HepG2 (cell line): ENCODE results near the gene COG1.
"Not testable (repeated sequence)": the region's sequence is repeated elsewhere in the genome, so short reads cannot be mapped to it uniquely, and the experiment has no call there.

Experiments used
- ASH2L ChIP-seq: fragments of 300-600, 200-600 bp; sonication (generic); IDR thresholded peaks from 2 replicates; pipeline ENCODE4 v1.7.0; 2017; ENCODE audit warnings: low read depth, mild to moderate bottlenecking, moderate library complexity, mixed read lengths, low read length; ENCODE audit not compliant: insufficient read length
- ATF7 ChIP-seq, 2 experiments: fragments of 450-650 bp in 1 of 2; sonication (generic) in 1 of 2; formaldehyde crosslinking in 1 of 2; IDR thresholded peaks; 2 replicates each; pipeline versions ENCODE4 v1.4.0 to v1.6.1; 2016 to 2020; ENCODE audit warnings: antibody characterized with exemption in 1 of 2, mild to moderate bottlenecking in 1 of 2, missing genetic modification reagents in 1 of 2
- CEBPB ChIP-seq: IDR thresholded peaks from 2 replicates; pipeline ENCODE4 v1.6.1; 2011; ENCODE audit warnings: low read depth, low read length, improper control_type of control experiment, borderline replicate concordance
- FOSL1 ChIP-seq: sonication (generic); formaldehyde crosslinking; IDR thresholded peaks from 2 replicates; pipeline ENCODE4 v1.9.0; 2021; ENCODE audit warnings: missing genetic modification reagents, borderline replicate concordance
- POLR2A ChIP-seq, 2 experiments: IDR thresholded peaks; 2 replicates each; pipeline ENCODE4 v1.6.1; 2011; ENCODE audit warnings: low read depth in 2 of 2, low read length in 2 of 2, mild to moderate bottlenecking in 1 of 2, moderate library complexity in 1 of 2; ENCODE audit not compliant: insufficient read depth in 1 of 2
- YY1 ChIP-seq: IDR thresholded peaks from 2 replicates; pipeline ENCODE4 v1.6.1; 2011; ENCODE audit warnings: low read length, low read depth, moderate library complexity, mild to moderate bottlenecking; ENCODE audit not compliant: insufficient read depth, insufficient replicate concordance
- ZBTB21 ChIP-seq: sonication (generic); formaldehyde crosslinking; IDR thresholded peaks from 2 replicates; pipeline ENCODE4 v1.4.0; 2020; ENCODE audit warnings: missing genetic modification reagents
- ZNF235 ChIP-seq: sonication (generic); formaldehyde crosslinking; IDR thresholded peaks from 2 replicates; pipeline ENCODE4 v1.8.1; 2023; ENCODE audit warnings: mild to moderate bottlenecking, missing genetic modification reagents, borderline replicate concordance
- ZNF768 ChIP-seq: sonication (generic); formaldehyde crosslinking; IDR thresholded peaks from 2 replicates; pipeline ENCODE4 v1.4.0; 2020; ENCODE audit warnings: missing genetic modification reagents
- TF ChIP-seq, protein P1 (sequence below): sonication (generic); formaldehyde crosslinking; IDR thresholded peaks from 2 replicates; pipeline ENCODE4 v1.5.0; 2020; ENCODE audit warnings: mild to moderate bottlenecking, missing genetic modification reagents, moderate library complexity
- TF ChIP-seq, protein P2 (sequence below): IDR thresholded peaks from 2 replicates; pipeline ENCODE4 v1.6.1; 2012; ENCODE audit warnings: inconsistent platforms
- TF ChIP-seq, protein P3 (sequence below): sonication (generic); formaldehyde crosslinking; IDR thresholded peaks from 2 replicates; pipeline ENCODE4 v1.4.0; 2020; ENCODE audit warnings: missing genetic modification reagents

DNA sequence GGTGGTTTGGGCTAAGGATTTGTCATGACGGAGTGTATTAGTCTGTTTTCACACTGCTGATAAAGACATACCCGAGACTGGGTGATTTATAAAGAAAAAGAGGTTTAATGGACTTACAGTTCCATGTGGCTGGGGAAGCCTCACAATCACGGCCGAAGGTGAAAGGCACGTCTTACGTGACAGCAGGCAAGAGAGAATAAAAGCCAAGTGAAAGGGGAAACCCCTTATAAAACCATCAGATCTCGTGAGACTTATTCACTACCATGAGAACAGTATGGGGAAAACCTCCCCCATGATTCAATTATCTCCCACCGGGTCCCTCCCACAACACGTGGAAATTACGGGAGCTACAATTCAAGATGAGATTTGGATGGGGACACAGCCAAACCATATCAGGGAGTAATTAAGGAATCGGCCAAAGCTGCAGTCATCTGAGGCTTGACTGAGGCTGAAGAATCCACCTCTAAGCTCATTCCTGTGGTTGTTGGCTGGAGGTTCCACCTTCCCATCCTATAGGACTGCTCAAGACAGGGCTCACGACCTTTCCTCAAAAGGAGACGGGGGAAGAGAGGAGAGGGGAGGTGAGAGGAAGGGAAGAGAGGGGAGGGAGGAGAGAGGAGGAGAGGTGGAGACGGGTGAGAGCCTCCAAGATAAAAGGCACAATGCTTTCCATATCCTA lies 42.1 kb upstream of the COG1 start:
- TF ChIP-seq, protein P1, sequence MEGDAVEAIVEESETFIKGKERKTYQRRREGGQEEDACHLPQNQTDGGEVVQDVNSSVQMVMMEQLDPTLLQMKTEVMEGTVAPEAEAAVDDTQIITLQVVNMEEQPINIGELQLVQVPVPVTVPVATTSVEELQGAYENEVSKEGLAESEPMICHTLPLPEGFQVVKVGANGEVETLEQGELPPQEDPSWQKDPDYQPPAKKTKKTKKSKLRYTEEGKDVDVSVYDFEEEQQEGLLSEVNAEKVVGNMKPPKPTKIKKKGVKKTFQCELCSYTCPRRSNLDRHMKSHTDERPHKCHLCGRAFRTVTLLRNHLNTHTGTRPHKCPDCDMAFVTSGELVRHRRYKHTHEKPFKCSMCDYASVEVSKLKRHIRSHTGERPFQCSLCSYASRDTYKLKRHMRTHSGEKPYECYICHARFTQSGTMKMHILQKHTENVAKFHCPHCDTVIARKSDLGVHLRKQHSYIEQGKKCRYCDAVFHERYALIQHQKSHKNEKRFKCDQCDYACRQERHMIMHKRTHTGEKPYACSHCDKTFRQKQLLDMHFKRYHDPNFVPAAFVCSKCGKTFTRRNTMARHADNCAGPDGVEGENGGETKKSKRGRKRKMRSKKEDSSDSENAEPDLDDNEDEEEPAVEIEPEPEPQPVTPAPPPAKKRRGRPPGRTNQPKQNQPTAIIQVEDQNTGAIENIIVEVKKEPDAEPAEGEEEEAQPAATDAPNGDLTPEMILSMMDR (CRISPR knock-in tag), result not testable (repeated sequence)
- TF ChIP-seq ZNF768 (CRISPR knock-in tag); ZBTB21 (CRISPR knock-in tag); ATF7 (IDR thresholded peaks at IDR 0.05); ATF7 (CRISPR knock-in tag; IDR thresholded peaks at IDR 0.05); YY1; ZNF235 (CRISPR knock-in tag); CEBPB; FOSL1; POLR2A (IDR thresholded peaks at IDR 0.05; ENCODE audit: insufficient read depth in 1 of 2, low read depth in 2 of 2, low read length in 2 of 2); ASH2L: not testable (repeated sequence)
- TF ChIP-seq, protein P2, sequence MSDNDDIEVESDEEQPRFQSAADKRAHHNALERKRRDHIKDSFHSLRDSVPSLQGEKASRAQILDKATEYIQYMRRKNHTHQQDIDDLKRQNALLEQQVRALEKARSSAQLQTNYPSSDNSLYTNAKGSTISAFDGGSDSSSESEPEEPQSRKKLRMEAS, result not testable (repeated sequence)
- TF ChIP-seq, protein P3, sequence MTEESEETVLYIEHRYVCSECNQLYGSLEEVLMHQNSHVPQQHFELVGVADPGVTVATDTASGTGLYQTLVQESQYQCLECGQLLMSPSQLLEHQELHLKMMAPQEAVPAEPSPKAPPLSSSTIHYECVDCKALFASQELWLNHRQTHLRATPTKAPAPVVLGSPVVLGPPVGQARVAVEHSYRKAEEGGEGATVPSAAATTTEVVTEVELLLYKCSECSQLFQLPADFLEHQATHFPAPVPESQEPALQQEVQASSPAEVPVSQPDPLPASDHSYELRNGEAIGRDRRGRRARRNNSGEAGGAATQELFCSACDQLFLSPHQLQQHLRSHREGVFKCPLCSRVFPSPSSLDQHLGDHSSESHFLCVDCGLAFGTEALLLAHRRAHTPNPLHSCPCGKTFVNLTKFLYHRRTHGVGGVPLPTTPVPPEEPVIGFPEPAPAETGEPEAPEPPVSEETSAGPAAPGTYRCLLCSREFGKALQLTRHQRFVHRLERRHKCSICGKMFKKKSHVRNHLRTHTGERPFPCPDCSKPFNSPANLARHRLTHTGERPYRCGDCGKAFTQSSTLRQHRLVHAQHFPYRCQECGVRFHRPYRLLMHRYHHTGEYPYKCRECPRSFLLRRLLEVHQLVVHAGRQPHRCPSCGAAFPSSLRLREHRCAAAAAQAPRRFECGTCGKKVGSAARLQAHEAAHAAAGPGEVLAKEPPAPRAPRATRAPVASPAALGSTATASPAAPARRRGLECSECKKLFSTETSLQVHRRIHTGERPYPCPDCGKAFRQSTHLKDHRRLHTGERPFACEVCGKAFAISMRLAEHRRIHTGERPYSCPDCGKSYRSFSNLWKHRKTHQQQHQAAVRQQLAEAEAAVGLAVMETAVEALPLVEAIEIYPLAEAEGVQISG (CRISPR knock-in tag), result not testable (repeated sequence)
